GM21381 (cell line): ENCODE data around the gene CNIH1.
A peak's percentile ranks its signal among the peaks of the same experiment; 100 is the strongest.
"Not testable (repeated sequence)": the region's sequence is repeated elsewhere in the genome, so short reads cannot be mapped to it uniquely, and the experiment has no call there.

Source experiments
- ATAC-seq: cut with Tn5 transposase; IDR thresholded peaks from one replicate; pipeline ENCODE4 v1.9.1; 2021; ENCODE audit warnings: mild to moderate bottlenecking, moderate library complexity; ENCODE audit not compliant: unreplicated experiment

The CNIH1 gene

DNA sequence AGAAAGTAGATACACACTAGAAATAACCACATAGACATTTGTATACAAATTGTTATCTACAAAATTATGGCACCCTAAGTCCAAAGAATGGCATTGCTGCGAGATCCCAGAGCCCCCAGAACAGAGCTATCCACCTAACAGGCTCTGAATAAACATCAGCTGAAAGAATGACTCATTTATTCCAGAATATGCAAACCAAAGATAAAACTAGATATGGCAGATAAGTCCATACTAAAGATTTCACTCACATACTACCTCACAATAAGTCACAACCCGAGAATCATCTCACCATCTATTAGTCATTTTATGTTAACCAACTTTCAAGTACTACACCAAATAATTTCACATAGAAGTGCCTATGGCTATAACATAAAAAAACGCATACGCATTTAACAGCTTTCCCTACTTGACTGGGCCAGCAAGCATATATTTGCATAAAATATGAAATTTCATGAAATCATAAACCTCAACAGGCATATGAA lies 5.6 kb downstream of the CNIH1 start:
- ATAC-seq: no peak

DNA sequence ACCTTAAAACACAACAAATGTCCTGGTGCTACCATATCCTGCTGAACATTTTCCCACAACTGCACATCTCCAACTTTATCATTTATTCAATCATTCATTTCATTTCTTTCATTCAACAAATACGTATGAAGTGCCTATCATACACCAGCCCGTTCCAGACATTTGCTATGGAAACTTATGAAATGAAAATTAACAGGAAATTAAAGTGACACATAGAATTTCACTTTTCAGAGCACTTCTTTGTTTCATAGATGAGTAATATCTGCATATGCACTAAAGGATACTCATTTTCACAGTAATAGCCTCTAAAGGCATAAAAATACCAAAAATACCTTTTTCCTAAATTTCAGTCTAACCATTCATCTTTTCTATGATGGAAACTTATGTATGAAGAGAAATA lies 12.6 kb downstream of the CNIH1 start:
- no peak for ATAC-seq

DNA sequence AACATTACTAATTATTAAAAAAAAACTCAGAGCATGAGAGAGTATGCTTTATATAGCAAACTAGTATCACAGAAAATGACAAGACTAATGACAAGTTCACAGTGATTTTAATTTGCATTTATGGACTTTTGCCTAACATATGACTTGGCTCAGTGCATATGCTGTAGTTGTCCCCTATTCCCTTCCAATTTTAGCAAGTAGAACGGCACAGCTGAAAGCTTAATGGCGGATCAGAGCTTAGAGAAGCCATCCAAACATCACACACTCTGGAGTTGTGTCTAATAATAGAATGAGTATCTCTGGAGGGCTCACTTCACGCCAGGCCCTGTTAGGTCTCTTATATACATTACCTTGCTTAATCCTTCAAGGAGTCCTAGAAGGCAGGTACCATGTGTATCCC lies 13.3 kb downstream of the CNIH1 start:
- no peak for ATAC-seq

DNA sequence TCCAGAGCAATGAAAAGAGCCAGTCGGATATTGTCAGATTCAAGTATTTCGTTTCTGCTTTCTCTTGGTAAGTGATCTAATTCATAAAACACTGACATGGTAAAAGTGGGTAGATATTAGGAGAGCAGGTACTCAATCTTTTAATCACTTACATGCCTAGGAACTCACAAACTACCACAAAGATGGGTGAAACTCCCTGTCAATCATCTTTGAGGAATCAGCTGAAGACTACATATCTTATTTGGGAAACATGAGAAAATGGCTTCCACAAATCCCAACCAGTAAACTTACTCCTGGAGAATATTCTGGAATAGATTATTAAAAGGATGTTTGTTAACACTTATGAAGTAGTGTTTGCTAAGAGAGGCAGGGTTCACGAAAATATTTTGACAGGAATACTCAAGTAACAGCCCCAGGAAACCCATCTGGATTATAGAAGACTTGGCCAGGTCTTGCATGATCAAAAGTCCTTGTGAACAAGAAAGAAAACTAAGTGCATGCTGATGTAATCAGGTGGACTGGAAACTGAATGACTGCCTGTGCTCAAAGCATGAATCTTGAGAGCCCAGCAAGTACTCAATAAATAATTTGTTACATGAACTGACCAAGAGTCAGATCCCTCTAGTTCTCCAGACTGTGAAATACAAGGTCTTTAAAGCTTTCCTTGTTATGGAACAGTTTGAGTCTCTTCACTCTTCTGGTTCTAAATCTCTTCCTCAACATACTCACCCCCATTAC lies 15.5 kb downstream of the CNIH1 start:
- ATAC-seq: no peak

DNA sequence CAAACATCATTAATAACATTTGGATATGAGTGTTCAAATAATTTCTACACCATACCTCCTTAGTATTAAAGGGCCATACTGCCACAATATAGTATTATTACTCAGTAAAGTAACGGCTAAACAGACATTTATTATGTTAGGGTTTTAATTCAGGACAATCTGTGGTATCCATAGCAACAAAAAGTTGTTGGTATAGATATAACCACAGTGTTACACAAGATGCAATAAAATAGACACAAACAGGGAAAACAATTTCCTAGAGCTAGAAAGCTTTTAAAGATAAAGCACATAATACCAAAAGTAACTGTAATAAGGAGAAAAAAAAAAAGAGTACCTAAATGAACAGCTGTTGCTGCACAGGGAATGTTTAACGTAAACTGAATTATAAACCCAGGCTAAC lies 16.1 kb downstream of the CNIH1 start:
- ATAC-seq: no peak

DNA sequence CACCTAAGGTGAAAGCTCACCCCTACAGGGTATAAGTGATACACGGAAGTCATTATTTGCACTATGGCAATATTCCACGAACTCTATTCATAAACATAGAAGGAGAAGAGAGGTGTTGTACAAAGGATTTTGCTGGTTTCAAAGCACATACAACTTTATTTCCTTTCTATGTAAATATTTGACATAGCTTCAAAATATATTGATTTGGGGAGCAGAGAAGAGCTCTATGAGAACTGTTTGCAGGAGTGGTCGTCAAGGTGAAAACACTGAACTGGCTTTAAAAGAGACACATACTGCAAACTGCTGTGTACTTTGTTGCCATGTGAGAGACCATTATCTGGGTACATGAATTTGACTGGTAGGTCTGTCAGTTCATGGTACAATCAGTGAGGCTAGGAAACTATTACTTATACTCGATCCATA lies 16.7 kb downstream of the CNIH1 start:
- no peak for ATAC-seq

DNA sequence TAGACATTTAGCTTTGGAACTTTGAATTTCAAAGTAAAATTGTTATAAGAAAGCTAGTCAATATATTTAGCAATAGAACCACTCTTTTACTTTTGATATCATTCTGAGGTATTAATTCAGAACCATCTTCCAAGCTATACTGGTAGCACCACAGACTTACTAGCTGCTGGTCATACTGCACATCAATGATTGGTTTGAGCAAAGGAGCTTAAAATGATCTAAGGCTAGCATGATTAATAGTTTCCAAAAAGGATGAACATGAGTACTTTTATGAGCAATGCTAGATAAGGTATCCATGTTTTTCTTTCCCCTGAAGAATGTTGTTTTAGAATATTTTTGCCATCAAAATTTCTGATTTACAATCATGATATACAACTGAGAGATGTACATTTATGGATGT lies 17.2 kb downstream of the CNIH1 start:
- ATAC-seq: no peak

- ATAC-seq: no peak
Observed at GRCh38 chr14:54420478-54421142, 20.6 kb downstream of the CNIH1 start.

DNA sequence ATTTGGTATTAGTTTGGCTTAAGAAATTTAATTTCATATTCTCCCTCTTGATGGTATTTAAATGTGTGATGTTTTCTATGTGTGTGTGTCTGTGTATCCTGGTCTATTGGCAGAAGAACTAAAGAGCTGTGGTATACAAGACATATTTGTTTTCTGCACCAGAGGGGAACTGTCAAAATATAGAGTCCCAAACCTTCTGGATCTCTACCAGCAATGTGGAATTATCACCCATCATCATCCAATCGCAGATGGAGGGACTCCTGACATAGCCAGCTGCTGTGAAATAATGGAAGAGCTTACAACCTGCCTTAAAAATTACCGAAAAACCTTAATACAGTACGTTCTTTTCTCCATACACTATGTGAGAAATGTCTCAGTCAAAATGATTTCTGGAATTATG lies 29.8 kb downstream of the CNIH1 start:
- ATAC-seq: no peak

GRCh38 chr14:54410215-54410614 lies 31.0 kb downstream of the CNIH1 start:
- ATAC-seq: no peak

GRCh38 chr14:54403401-54404005 lies 37.7 kb downstream of the CNIH1 start:
- not testable (repeated sequence) for ATAC-seq

GRCh38 chr14:54399560-54399959 lies 41.6 kb downstream of the CNIH1 start:
- no peak for ATAC-seq

GRCh38 chr14:54396493-54397335 lies 44.5 kb downstream of the CNIH1 start, which contains the start of gene CDKN3:
TSS of gene CDKN3 (plus strand) at chr14:54397007. CDS start at chr14:54397069, 62 bp downstream.
- peak; percentile 96 for ATAC-seq

DNA sequence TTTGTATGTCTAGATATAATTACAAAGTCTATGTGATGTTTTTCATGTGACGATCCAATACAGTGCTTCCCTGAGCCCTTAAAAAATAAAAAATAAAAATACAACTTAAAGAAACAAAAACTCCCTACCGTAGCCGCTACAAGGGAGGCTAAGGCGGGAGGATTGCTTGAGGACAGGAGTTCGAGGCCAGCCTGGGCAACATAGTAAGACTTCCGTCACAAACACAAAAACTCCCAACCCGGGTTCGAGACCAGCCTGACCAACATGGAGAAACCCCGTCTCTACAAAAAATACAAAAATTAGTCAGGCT lies 45.0 kb downstream of the CNIH1 start:
- no peak for ATAC-seq

DNA sequence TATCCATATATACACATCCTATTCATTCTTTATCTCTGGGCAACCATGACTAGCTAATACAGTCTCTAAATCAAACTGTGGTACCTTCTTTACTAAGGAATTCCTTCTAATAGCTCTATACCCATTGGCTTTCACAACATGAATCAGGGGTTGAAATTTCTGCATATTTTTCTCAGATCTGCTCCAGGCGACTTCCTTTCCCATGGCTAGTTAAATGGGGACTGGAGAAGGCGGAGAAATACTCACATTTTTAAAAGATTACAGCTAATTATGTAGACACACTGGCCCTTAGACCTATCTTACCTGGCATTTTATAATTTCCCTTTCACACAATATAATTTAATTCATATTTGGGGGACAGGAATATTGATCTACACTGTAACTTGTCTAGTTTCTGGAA lies 45.5 kb downstream of the CNIH1 start:
- ATAC-seq: no peak

DNA sequence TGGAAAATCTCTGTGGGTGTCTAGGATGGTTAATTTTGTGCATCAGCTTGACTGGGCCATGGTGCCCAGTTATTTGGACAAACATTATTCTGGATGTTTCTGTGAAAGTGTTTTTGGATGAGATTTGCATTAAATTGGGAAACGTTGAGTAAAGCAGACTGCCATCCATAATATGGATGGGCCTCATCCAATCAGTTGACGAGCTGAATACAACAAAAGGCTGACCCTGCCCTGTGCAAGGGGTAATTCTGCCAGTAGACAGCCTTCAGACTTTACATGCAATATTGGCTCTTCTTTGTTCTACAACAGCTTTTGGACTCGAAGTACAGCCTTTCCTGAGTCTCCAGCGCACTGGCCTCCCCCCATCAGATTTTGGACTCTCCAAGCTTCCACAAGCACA lies 45.9 kb downstream of the CNIH1 start:
- ATAC-seq: no peak

GRCh38 chr14:54394596-54394995 lies 46.6 kb downstream of the CNIH1 start:
- no peak for ATAC-seq

DNA sequence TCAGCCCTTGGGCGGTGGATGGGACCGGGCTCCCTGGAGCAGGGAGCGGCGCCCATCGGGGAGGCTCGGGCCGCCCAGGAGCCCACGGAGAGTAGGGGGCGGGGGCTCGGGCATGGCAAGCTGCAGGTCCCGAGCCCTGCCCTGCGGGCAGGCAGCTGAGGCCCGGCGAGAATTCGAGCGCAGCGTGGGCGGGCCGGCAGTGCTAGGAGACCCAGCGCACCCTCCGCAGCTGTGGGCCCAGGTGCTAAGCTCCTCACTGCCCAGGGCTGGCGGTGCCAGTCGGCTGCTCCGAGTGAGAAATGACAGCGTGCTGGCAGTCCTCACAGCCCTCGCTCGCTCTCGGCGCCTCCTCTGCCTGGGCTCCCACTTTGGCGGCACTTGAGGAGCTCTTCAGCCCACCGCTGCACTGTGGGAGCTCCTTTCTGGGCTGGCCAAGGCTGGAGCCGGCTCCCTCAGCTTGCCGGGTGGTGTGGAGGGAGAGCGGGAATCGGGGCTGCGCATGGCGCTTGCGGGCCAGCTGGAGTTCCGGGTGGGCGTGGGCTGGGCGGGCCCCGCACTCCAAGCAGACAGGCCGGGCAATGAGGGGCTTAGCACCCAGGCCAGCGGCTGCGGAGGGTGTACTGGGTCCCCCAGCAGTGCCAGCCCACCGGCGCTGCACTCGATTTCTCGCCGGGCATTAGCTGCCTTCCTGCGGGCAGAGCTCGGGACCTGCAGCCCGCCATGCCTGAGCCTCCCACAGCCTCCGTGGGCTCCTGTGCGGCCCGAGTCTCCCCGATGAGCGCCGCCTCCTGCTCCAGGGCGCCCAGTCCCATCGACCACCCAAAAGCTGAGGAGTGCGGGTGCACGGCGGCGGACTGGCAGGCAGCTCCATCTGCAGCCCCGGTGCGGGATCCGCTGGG lies 47.9 kb downstream of the CNIH1 start:
- not testable (repeated sequence) for ATAC-seq

GRCh38 chr14:54392131-54392859 lies 48.9 kb downstream of the CNIH1 start:
- ATAC-seq: no peak

GRCh38 chr14:54387328-54387727 lies 53.8 kb downstream of the CNIH1 start:
- no peak for ATAC-seq
